Panc1 (cell line): ENCODE results near the gene LILRA5.

Experiments used
- CTCF ChIP-seq: fragments of 450-650 bp; IDR thresholded peaks from 2 replicates; pipeline ENCODE4 v1.5.1; 2017; ENCODE audit warnings: mild to moderate bottlenecking
- POLR2AphosphoS5 ChIP-seq: IDR thresholded peaks from 2 replicates; pipeline ENCODE4 v1.6.1; 2012; ENCODE audit warnings: mild to moderate bottlenecking, low read depth, low read length, moderate library complexity
- REST ChIP-seq, 2 experiments: IDR thresholded peaks; 2 replicates each; pipeline ENCODE4 v1.6.1; 2011 to 2012; ENCODE audit warnings: low read depth in 2 of 2, control low read depth in 1 of 2, low read length in 1 of 2, mild to moderate bottlenecking in 1 of 2, moderate library complexity in 1 of 2; ENCODE audit not compliant: insufficient read depth in 1 of 2
- SIN3A ChIP-seq: IDR thresholded peaks from 2 replicates; pipeline ENCODE4 v1.6.1; 2012; ENCODE audit warnings: low read depth, mild to moderate bottlenecking, low read length, moderate library complexity, borderline replicate concordance; ENCODE audit not compliant: insufficient read depth

- TF ChIP-seq CTCF, result no peak
- no peak for TF ChIP-seq REST (IDR thresholded peaks at IDR 0.05; ENCODE audit: insufficient read depth in 1 of 2, low read depth in 2 of 2, low read length in 1 of 2)
- TF ChIP-seq SIN3A, result no peak
- no peak for TF ChIP-seq POLR2AphosphoS5
Observed at GRCh38 chr19:54338521-54338920, 25.6 kb upstream of the LILRA5 start.
